C4-2B (cell line): ENCODE results near the gene SLC9C2.

ENCODE experiments used
- ZFX ChIP-seq: fragments of 450-650 bp; IDR thresholded peaks from 2 replicates; pipeline ENCODE4 v1.6.1; 2017
- TF ChIP-seq, protein P1 (sequence below): fragments of 450-650 bp; conservative IDR thresholded peaks from 2 replicates; pipeline ENCODE4 v1.5.1; 2017; ENCODE audit warnings: mild to moderate bottlenecking

DNA sequence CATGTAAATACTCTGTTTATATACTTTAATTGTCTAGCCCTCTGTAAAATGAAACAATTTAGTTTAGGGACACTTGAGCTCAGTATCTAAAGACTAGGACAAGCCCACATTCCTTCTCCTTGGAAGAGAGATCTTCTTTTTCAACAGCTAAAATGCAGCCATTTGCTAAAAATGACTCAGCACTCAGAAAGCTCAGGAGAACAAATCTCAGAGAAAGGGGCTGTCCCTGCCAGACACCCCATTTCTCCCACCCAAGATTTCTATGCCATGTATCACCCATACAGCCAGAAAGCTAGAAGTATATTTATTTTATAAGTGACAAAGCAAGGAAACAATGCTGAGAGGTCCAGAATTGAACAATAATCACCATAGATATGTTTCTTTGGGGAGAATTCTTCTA, 148.9 kb downstream of the SLC9C2 start:
- TF ChIP-seq, protein P1, sequence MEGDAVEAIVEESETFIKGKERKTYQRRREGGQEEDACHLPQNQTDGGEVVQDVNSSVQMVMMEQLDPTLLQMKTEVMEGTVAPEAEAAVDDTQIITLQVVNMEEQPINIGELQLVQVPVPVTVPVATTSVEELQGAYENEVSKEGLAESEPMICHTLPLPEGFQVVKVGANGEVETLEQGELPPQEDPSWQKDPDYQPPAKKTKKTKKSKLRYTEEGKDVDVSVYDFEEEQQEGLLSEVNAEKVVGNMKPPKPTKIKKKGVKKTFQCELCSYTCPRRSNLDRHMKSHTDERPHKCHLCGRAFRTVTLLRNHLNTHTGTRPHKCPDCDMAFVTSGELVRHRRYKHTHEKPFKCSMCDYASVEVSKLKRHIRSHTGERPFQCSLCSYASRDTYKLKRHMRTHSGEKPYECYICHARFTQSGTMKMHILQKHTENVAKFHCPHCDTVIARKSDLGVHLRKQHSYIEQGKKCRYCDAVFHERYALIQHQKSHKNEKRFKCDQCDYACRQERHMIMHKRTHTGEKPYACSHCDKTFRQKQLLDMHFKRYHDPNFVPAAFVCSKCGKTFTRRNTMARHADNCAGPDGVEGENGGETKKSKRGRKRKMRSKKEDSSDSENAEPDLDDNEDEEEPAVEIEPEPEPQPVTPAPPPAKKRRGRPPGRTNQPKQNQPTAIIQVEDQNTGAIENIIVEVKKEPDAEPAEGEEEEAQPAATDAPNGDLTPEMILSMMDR, result no peak
- no peak for TF ChIP-seq ZFX
